ENCODE data around the gene ZDHHC8. TPM values are rescaled to one million over a fixed set of nuclear protein-coding genes. Genes with fewer than 3 reads are reported as not detected.

The ZDHHC8 gene
- total RNA-seq, 4 donors from 2014 or later: 14.7 to 56.5 (median 17.1) TPM

- Histone ChIP-seq H3K4me1 (no peaks in the 10 kb centered on the region), H3K9me3 (no peaks in the 10 kb centered on the region), H3K27ac (no peak overlapping the region), H3K36me3 (peaks cover 0 to 95% (median 24%) of the 10 kb centered on the region in 4 donors), H3K27me3 (no peaks in the 10 kb centered on the region), H3K4me3 (no peak overlapping the region)
- no peak for DNase-seq
- intact Hi-C loops (cut with DNase I; ENCODE audit: low total_unique reads) (no loop called here), in situ Hi-C loops (cut with MboI; ENCODE audit: low pct_ligation_motif_present in 1 of 4, low pct_unique_long_range_greater_than_20kb in 1 of 4, low sequenced_read_pairs in 3 of 4) (no loop called here)
- WGBS, 2 donors (ENCODE audit: low coverage in 1 of 2): 93 to 100% methylated on average over 1 to 16 of the region's 16 CpGs
- no peak for TF ChIP-seq POLR2A (IDR thresholded peaks at IDR 0.05)
- no peak for TF ChIP-seq EP300 (IDR thresholded peaks at IDR 0.05; ENCODE audit: low read depth)
- TF ChIP-seq, protein P1, sequence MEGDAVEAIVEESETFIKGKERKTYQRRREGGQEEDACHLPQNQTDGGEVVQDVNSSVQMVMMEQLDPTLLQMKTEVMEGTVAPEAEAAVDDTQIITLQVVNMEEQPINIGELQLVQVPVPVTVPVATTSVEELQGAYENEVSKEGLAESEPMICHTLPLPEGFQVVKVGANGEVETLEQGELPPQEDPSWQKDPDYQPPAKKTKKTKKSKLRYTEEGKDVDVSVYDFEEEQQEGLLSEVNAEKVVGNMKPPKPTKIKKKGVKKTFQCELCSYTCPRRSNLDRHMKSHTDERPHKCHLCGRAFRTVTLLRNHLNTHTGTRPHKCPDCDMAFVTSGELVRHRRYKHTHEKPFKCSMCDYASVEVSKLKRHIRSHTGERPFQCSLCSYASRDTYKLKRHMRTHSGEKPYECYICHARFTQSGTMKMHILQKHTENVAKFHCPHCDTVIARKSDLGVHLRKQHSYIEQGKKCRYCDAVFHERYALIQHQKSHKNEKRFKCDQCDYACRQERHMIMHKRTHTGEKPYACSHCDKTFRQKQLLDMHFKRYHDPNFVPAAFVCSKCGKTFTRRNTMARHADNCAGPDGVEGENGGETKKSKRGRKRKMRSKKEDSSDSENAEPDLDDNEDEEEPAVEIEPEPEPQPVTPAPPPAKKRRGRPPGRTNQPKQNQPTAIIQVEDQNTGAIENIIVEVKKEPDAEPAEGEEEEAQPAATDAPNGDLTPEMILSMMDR (IDR thresholded peaks at IDR 0.05): no peak
- no peak for TF ChIP-seq POLR2AphosphoS5 (IDR thresholded peaks at IDR 0.05)
Observed at GRCh38 chr22:20091690-20092476, 39.7 kb upstream of the ZDHHC8 start.

GRCh38 chr22:20092477-20092854, 39.1 kb upstream of the ZDHHC8 start:
- Histone ChIP-seq H3K27me3 (no peaks in the 10 kb centered on the region), H3K36me3 (peaks cover 0 to 95% (median 26%) of the 10 kb centered on the region in 4 donors), H3K27ac (no peak overlapping the region), H3K4me1 (no peaks in the 10 kb centered on the region), H3K4me3 (no peak overlapping the region), H3K9me3 (no peaks in the 10 kb centered on the region)
- 92 to 95% methylated on average over 7 to 11 of the region's 11 CpGs for WGBS, 2 donors (ENCODE audit: low coverage in 1 of 2)
- TF ChIP-seq, protein P1 (IDR thresholded peaks at IDR 0.05): no peak
- TF ChIP-seq POLR2AphosphoS5 (IDR thresholded peaks at IDR 0.05) (no peak), POLR2A (IDR thresholded peaks at IDR 0.05) (no peak)
- DNase-seq: no peak
- in situ Hi-C loops (cut with MboI; ENCODE audit: low pct_ligation_motif_present in 1 of 4, low pct_unique_long_range_greater_than_20kb in 1 of 4, low sequenced_read_pairs in 3 of 4): no loop called here
- intact Hi-C loops (cut with DNase I; ENCODE audit: low total_unique reads): no loop called here

DNA sequence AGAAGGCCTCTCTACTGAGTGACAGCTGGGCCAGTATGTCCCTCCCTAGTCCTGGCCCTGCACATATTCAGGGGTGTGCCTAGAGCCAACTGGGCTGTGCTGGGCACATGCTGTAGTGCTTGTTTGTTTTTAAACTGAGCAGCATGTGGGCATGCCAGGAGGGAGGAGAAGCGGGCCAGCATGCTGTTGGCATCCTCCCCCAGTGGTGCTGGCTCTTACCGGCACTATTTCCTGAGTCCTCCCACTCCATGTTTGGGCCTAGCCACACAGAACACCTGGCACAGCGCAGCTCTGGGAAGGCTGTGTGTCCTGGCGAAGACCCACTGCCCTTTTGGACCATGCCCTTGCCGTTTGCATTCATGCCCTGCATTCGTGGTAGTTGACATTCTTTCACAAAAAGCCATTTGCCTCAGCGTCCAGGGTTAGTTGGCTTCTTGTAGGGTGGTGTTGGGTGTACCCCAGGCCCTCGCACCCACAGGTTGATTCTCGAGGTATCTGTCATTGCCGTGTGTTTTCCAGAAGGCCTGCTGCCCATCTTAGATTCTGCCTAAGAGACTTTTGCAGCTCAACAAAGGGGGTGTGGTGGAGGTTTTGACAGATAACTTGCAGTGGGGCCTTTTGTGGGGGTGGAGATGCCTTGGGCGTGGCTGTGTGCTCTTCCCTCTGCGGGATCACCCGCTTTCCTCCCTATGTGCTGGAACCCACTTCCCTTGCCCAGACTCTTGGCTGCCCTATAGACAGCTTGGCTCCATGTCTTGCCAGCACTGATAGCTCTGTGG, 38.0 kb upstream of the ZDHHC8 start:
- no peak overlapping the region for H3K4me3 ChIP-seq
- no peak overlapping the region for H3K27ac ChIP-seq
- peaks cover 0 to 94% (median 30%) of the 10 kb centered on the region in 4 donors for H3K36me3 ChIP-seq
- intact Hi-C loops (cut with DNase I; ENCODE audit: low total_unique reads) (no loop called here), in situ Hi-C loops (cut with MboI; ENCODE audit: low pct_ligation_motif_present in 1 of 4, low pct_unique_long_range_greater_than_20kb in 1 of 4, low sequenced_read_pairs in 3 of 4) (no loop called here)
- no peak for TF ChIP-seq POLR2A (IDR thresholded peaks at IDR 0.05)
- no peak for TF ChIP-seq EP300 (IDR thresholded peaks at IDR 0.05; ENCODE audit: low read depth)
- TF ChIP-seq POLR2AphosphoS5 (IDR thresholded peaks at IDR 0.05): no peak
- TF ChIP-seq, protein P1 (IDR thresholded peaks at IDR 0.05): no peak
- H3K27me3 ChIP-seq: no peaks in the 10 kb centered on the region
- H3K4me1 ChIP-seq: no peaks in the 10 kb centered on the region
- WGBS, 2 donors (ENCODE audit: low coverage in 1 of 2): 95% methylated on average over 12 of the region's 13 CpGs; no CpG with 5 or more reads in 1 of the 2 donors
- no peaks in the 10 kb centered on the region for H3K9me3 ChIP-seq
- no peak for DNase-seq

DNA sequence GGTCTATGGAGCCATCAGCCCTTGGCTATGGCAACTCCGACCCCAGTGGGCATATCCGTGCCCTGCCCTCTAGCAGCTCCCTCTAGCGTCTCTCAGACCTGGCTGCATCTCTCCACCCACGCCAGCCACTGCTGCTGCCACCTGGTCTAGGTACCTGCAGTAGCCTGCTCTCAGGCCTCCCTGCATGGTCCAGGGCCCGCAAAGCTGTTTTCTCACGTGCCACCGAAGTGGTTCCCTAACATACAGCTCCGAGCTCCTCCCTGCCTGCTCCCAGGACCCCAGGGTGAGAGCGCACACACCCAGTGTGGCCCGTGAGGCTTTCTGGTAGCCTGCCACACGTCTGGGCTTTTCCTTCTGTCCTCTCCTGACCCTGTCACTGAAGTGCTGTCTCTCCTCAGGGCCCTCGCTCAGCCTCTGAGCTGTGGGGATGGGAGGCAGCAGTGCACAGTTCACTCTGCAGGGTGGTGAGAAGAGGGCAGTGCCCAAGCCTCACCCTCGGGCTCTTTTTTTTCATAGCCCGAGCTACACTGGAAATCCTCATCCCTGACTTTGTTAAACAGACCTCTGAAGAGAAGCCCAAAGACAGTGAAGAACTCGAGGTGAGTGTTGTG, 37.3 kb upstream of the ZDHHC8 start:
- TF ChIP-seq POLR2AphosphoS5 (IDR thresholded peaks at IDR 0.05): no peak
- no peak for TF ChIP-seq POLR2A (IDR thresholded peaks at IDR 0.05)
- TF ChIP-seq, protein P1 (IDR thresholded peaks at IDR 0.05): no peak
- no peak for TF ChIP-seq EP300 (IDR thresholded peaks at IDR 0.05; ENCODE audit: low read depth)

More for the DNA sequence above, 37.3 kb upstream of the ZDHHC8 start:
- H3K9me3 ChIP-seq: no peaks in the 10 kb centered on the region
- H3K36me3 ChIP-seq: peaks cover 0 to 91% (median 33%) of the 10 kb centered on the region in 4 donors
- H3K4me3 ChIP-seq: no peak overlapping the region
- no peak for DNase-seq
- in situ Hi-C loops (cut with MboI; ENCODE audit: low pct_ligation_motif_present in 1 of 4, low pct_unique_long_range_greater_than_20kb in 1 of 4, low sequenced_read_pairs in 3 of 4) (no loop called here), intact Hi-C loops (cut with DNase I; ENCODE audit: low total_unique reads) (no loop called here)
- no peaks in the 10 kb centered on the region for H3K27me3 ChIP-seq
- WGBS, 2 donors (ENCODE audit: low coverage in 1 of 2): 93 to 96% methylated on average over 3 to 15 of the region's 15 CpGs
- no peak overlapping the region for H3K27ac ChIP-seq
- no peaks in the 10 kb centered on the region for H3K4me1 ChIP-seq
